SK-N-MC (cell line): ENCODE measurements around the gene EIF3D.

Experiments
- DNase-seq: peaks from one replicate; pipeline ENCODE4 v3.0.0-alpha.2; 2011; ENCODE audit warnings: low read depth, low spot score
- H3K27ac ChIP-seq: fragments of 200-600 bp; sonication (generic); 2 replicates; pipeline ENCODE4 v1.5.1; 2016; ENCODE audit warnings: mixed run types
- H3K36me3 ChIP-seq: fragments of 200-600 bp; sonication (generic); 2 replicates; pipeline ENCODE4 v1.6.1; 2017; ENCODE audit warnings: antibody characterized with exemption, low read length, mixed read lengths; ENCODE audit not compliant: insufficient read depth
- H3K4me3 ChIP-seq: fragments of 200-600 bp; sonication (generic); 2 replicates; pipeline ENCODE4 v1.5.1; 2016
- H3K9ac ChIP-seq: fragments of 200-600 bp; sonication (generic); 2 replicates; pipeline ENCODE4 v1.8.0; 2017; ENCODE audit warnings: mixed run types, mixed read lengths; ENCODE audit not compliant: insufficient read length
- H3K9me3 ChIP-seq: fragments of 200-600 bp; sonication (generic); 2 replicates; pipeline ENCODE4 v1.6.1; 2017; ENCODE audit warnings: low read depth, mild to moderate bottlenecking, antibody characterized with exemption, low read length, moderate library complexity, mixed read lengths
- EZH2 ChIP-seq: fragments of 200-600 bp; sonication (generic); IDR thresholded peaks from one replicate; pipeline ENCODE4 v1.6.1; 2017; ENCODE audit warnings: antibody characterized with exemption
- FOXP2 ChIP-seq: optimal IDR thresholded peaks from 2 replicates; pipeline ENCODE3; 2011; ENCODE audit warnings: mild to moderate bottlenecking, moderate library complexity; ENCODE audit not compliant: insufficient read depth; ENCODE audit errors: extremely low read length, control extremely low read depth
- POLR2AphosphoS5 ChIP-seq: IDR thresholded peaks from 2 replicates; pipeline ENCODE4 v1.6.1; 2012; ENCODE audit warnings: mild to moderate bottlenecking, low read depth, low read length, borderline replicate concordance

EIF3D gene

DNA sequence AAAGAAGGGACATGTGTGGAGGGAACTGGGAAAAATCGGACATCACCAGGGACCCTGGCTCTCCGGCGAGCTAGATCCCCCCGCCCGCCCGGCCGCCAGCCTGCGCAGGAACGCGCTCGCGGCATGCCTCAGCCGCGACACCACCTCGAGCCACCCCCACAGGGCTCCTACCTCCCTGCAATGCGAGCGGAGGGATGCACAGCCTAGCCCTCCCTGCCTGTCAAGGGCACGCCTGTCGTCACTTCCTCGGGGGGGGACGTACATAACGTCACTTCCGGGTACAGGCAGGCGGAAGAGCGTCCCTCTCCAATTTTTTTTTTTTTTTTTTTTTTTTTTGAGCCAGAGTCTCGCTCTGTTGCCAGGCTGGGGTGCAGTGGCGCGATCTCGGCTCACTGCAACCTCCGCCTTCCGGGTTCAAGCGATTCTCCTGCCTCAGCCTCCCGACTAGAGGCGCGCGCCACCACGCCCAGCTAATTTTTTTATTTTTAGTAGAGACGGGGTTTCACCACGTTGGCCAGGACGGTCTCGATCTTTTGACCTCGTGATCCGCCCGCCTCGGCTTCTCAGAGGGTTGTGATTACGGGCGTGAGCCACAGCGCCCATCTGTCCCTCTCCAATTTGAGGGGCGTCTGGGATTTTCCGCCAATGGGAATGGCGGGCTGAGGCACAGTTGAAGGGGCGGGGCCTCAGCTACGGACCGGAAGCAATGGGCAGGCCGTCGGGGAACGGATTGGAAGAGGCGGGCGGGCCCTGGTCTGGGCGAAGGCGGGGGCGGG, 47.4 kb downstream of the EIF3D start, which contains the start of gene TXN2:
Gene TXN2, minus strand, starts transcription at position 248 of the 776 bp plus-strand sequence. CDS start 803 bp downstream, outside the sequence.
- Histone ChIP-seq H3K36me3 (peaks cover 23% of the 10 kb centered on the region), H3K9ac (peak within 1 kb of the TSS; percentile 91), H3K4me3 (peak within 1 kb of the TSS; percentile 83), H3K9me3 (no peaks in the 10 kb centered on the region), H3K27ac (peak within 1 kb of the TSS; percentile 99)
- peak; percentile 88 for DNase-seq
- no peak for TF ChIP-seq EZH2
- TF ChIP-seq POLR2AphosphoS5, result peak; percentile 84
- TF ChIP-seq FOXP2, result peak; percentile 8

DNA sequence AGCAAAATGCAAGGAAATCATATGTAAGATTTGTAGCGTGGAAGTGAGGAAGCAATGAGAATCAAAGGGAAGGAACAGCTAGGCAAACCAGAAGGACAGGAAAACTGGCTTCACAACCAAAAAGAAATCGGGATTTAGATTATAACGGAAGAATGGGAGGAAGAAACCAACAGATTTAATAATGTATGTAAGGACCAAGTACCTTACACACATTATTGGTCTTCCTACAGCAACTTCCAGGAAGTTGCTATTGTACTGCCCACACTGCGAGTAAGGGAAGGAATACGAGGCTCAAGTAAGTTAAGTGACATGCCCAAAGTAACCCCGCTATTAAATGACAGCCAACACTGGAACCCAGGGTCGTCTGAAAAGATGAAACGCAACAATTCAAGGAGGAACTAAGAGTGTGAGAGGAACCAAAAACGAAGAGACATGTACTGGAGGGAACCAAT, 48.0 kb downstream of the EIF3D start:
- TF ChIP-seq POLR2AphosphoS5 (no peak), FOXP2 (no peak), EZH2 (no peak)
- Histone ChIP-seq H3K36me3 (peaks cover 22% of the 10 kb centered on the region; the same call in 1 of the 2 replicates), H3K9me3 (no peaks in the 10 kb centered on the region), H3K27ac (peak overlapping the region; percentile 99), H3K9ac (peak overlapping the region; percentile 91), H3K4me3 (peak overlapping the region; percentile 83)
- DNase-seq, result peak; percentile 77

DNA sequence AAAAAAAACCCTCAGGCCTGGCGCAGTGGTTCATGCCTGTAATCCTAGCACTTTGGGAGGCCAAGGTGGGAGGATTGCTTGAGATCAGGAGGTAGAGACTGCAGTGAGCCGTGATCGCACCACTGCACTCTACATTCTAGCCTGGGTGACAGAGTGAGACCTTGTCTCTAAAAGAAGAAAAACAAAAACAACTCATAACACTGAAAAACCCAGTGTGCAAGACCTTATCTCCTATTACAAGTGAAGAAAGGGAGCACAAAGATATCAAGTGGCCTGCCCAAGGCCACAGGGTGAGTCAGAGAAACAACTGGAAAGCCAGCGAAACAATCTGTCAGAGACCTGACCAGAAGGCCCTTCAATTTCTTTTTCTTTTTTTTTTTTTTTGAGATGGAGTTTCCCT, 50.0 kb downstream of the EIF3D start:
- Histone ChIP-seq H3K27ac (no peak overlapping the region), H3K36me3 (peaks cover 37% of the 10 kb centered on the region), H3K4me3 (no peak overlapping the region), H3K9me3 (no peaks in the 10 kb centered on the region), H3K9ac (no peak overlapping the region)
- DNase-seq, result no peak
- no peak for TF ChIP-seq POLR2AphosphoS5
- TF ChIP-seq EZH2, result no peak
- no peak for TF ChIP-seq FOXP2

DNA sequence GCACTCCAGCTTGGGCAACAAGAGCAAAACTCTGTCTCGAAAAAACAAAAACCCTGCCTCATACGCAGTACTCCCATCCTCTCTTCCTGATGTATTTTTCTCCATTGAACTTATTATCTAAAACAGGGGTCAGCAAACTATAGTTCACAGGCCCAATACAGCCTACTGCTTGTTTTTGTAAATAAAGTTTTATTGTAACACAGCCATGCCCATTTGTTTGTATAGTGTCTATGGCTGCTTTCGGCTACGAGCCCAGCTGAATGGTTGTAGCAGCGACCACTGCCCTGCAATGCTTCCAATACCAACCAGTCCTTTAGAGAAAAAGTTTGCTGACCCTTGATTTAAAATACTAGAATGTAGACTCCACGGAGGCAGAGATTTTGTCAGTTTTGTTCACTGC, 53.6 kb downstream of the EIF3D start:
- Histone ChIP-seq H3K36me3 (peaks cover 47% of the 10 kb centered on the region), H3K27ac (no peak overlapping the region), H3K9me3 (no peaks in the 10 kb centered on the region), H3K4me3 (no peak overlapping the region), H3K9ac (no peak overlapping the region)
- TF ChIP-seq POLR2AphosphoS5 (no peak), EZH2 (no peak), FOXP2 (no peak)
- no peak for DNase-seq

DNA sequence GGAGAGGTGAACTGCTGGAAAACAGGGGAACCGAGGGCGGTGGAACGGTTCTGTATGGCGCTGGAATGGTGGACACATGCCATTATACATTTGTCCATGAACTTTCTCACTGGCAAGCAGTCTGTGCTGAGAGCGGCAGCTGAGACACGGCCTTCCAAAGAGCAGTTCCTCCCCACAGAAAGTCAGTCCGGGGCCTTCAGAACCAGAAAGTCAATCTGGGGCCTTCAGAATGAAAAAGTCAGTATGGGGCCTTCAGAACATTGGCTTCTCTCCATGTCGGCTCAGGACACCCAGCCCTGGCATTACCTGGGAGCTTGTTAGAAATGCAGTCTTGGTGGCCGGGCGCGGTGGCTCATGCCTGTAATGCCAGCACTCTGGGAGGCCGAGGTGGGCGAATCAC, 56.3 kb downstream of the EIF3D start:
- Histone ChIP-seq H3K9me3 (no peaks in the 10 kb centered on the region), H3K36me3 (peaks cover 38% of the 10 kb centered on the region), H3K9ac (no peak overlapping the region), H3K4me3 (no peak overlapping the region), H3K27ac (no peak overlapping the region)
- no peak for DNase-seq
- TF ChIP-seq EZH2 (no peak), POLR2AphosphoS5 (no peak), FOXP2 (no peak)

DNA sequence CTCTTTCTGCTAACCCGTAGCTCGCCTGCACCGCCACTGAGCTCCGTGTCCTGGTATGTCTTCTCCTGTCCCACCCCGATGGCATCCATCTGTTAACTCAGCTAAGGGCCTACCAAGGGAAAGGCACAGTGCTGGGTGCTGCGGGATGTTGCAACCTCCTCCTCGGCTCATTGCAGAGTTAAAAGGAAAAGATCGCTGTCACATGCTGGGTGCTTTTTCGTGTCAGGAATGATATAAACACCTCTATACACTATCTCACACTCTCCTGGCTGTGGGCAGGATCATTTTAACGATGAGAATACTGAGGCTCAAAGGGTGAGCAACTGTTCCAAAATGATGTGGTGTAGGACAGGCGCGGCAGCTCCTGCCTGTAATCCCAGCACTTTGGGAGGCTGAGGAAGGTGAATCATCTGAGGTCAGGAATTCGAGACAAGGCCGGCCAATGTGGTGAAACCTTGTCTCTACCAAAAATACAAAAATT, 57.6 kb downstream of the EIF3D start:
- TF ChIP-seq FOXP2, result no peak
- Histone ChIP-seq H3K27ac (no peak overlapping the region), H3K36me3 (peaks cover 27% of the 10 kb centered on the region), H3K9me3 (no peaks in the 10 kb centered on the region), H3K4me3 (no peak overlapping the region), H3K9ac (no peak overlapping the region)
- DNase-seq, result no peak

DNA sequence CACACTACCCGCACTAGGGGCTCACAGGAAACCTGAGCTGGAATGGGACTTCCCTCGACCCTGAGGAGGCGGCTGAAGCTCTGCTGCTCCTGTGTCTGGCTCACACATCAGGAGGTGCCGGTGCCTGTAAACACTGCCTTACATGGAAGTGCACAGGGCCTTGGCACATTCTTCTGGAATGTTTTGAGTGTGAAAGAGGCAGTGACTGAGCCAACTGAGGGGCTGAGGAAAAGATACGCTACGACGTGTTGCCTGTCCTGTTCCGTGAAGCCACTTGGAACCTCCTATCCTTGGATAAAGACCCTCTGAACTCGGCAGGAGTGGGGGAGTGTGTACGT, 58.0 kb downstream of the EIF3D start:
- no peak overlapping the region for H3K9ac ChIP-seq
- TF ChIP-seq FOXP2, result no peak
- no peak for TF ChIP-seq POLR2AphosphoS5
- no peak for TF ChIP-seq EZH2

DNA sequence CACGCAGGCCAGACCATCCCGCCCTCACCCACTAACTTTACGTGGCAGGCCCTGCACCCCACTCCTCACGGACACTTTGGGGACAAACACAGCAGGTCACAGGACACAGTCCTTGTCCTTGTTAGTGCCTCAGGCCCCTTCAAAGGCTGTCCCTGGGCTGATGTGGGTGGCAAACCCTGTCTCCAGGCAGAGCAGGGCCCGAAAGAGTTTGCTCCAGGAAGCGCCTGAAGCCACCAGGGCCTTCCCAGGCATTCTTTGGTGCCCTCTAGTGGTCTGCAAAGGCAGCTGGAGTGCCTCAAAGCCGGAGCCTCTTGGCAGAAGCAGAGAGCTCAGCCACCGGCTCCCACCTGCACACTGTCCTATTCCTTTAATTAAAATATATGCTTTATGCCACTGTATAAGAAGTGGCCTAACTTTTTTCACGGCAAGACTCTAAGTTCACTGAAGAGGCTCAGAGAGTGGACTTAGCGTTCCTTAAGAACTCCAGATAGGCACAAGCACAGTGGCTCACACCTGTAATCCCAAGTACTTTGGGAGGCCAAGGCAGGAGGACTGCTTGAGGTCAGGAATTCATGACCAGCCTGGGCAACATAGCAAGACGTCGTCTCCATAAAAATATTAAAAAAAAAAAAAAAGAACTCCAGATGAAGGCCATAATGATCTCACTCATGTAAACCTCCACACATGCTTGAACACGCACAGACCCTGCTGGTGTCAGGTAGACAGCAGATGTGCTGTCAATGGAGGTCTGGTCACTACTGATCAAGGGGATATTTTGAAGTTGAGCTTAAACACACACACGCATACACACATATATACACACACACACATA, 58.6 kb downstream of the EIF3D start:
- Histone ChIP-seq H3K36me3 (peaks cover 19% of the 10 kb centered on the region), H3K4me3 (no peak overlapping the region), H3K27ac (no peak overlapping the region), H3K9ac (peak overlapping the region; percentile 6), H3K9me3 (no peaks in the 10 kb centered on the region)
- TF ChIP-seq FOXP2 (no peak), EZH2 (no peak), POLR2AphosphoS5 (no peak)
- DNase-seq, result peak; percentile 56

More for the DNA sequence above, 58.0 kb downstream of the EIF3D start:
- H3K9me3 ChIP-seq, result no peaks in the 10 kb centered on the region
- peaks cover 25% of the 10 kb centered on the region for H3K36me3 ChIP-seq
- no peak overlapping the region for H3K4me3 ChIP-seq
- DNase-seq, result no peak
- no peak overlapping the region for H3K27ac ChIP-seq
